B cell (primary cell): ENCODE data around the gene PLEKHG4B. TPM values are rescaled to one million over a fixed set of nuclear protein-coding genes. Genes with fewer than 3 reads are reported as not detected.
"Not testable (repeated sequence)": the region's sequence is repeated elsewhere in the genome, so short reads cannot be mapped to it uniquely, and the experiment has no call there.

ENCODE experiments used
- ATAC-seq: fragments of 200-7000 bp; cut with Tn5 transposase; one replicate; pipeline ENCODE4 v1.10.0; 2021; ENCODE audit warnings: low read depth, mild to moderate bottlenecking, moderate number of reproducible peaks, moderate library complexity
- CTCF ChIA-PET: fragments of 350-600 bp; sonication (Branson Sonifier 250); formaldehyde crosslinking; loops from one replicate; lab custom pipeline; 2021; ENCODE audit warnings: antibody characterized with exemption, inconsistent platforms; lab: Charles Lee
- POLR2A ChIA-PET: fragments of 350-600 bp; sonication (Branson Sonifier 250); formaldehyde crosslinking; loops from one replicate; lab custom pipeline; 2021; ENCODE audit warnings: antibody characterized with exemption; lab: Charles Lee
- DNase-seq: peaks from one replicate; pipeline ENCODE4 v3.0.0; 2013
- H2AFZ ChIP-seq: 2 replicates; pipeline ENCODE4 v1.6.1; 2012; ENCODE audit warnings: mild to moderate bottlenecking, low read depth, low read length; ENCODE audit not compliant: insufficient read depth, poor library complexity, severe bottlenecking
- H3K27ac ChIP-seq, 2 donors: 1 replicate in 1 of 2; 2 replicates in 1 of 2; pipeline ENCODE4 v1.5.1; 2012 to 2013; ENCODE audit warnings: low read length in 2 of 2, mild to moderate bottlenecking in 2 of 2, moderate library complexity in 1 of 2
- H3K27me3 ChIP-seq, 4 experiments: fragments of 200-600 bp in 1 of 4; sonication (generic) in 1 of 4; replicated peaks in 1 of 4; 1 replicate in 2 of 4; 2 replicates in 2 of 4; pipeline versions ENCODE4 v1.6.1 to v1.7.0; 2013 to 2016; ENCODE audit warnings: low read length in 3 of 4, mild to moderate bottlenecking in 2 of 4, mixed read lengths in 1 of 4, moderate library complexity in 1 of 4; ENCODE audit not compliant: insufficient read depth in 4 of 4, control insufficient read depth in 3 of 4; ENCODE audit errors: control extremely low read depth in 1 of 4
- H3K36me3 ChIP-seq, 2 experiments: replicated peaks in 1 of 2; 1 replicate in 1 of 2; 2 replicates in 1 of 2; pipeline versions ENCODE4 v1.6.1 to v1.7.1; 2013; ENCODE audit warnings: low read length in 1 of 2; ENCODE audit not compliant: insufficient read depth in 2 of 2, control insufficient read depth in 1 of 2; ENCODE audit errors: control extremely low read depth in 1 of 2, extremely low read depth in 1 of 2
- H3K4me1 ChIP-seq, 2 donors: fragments of 200-600 bp in 1 of 2; sonication (generic) in 1 of 2; 1 replicate in 1 of 2; 2 replicates in 1 of 2; pipeline versions ENCODE4 v1.5.1 to v1.6.1; 2013 to 2017; ENCODE audit warnings: low read length in 2 of 2; ENCODE audit not compliant: control insufficient read depth in 2 of 2, insufficient read depth in 2 of 2
- H3K4me2 ChIP-seq: replicated peaks from 2 replicates; pipeline ENCODE3; 2012; ENCODE audit warnings: mild to moderate bottlenecking, low read depth, low read length; ENCODE audit not compliant: poor library complexity, severe bottlenecking
- H3K4me3 ChIP-seq, 5 experiments: fragments of 200-600 bp in 1 of 5; sonication (generic) in 1 of 5; 1 replicate in 3 of 5; 2 replicates in 2 of 5; pipeline versions ENCODE4 v1.5.1 to v1.7.0; 2011 to 2016; ENCODE audit warnings: low read length in 4 of 5, mild to moderate bottlenecking in 4 of 5, low read depth in 2 of 5, control low read depth in 1 of 5, moderate library complexity in 1 of 5; ENCODE audit not compliant: insufficient read depth in 1 of 5; ENCODE audit errors: control extremely low read depth in 1 of 5, extremely low read depth in 1 of 5
- H3K79me2 ChIP-seq: fragments of 200-600 bp; sonication (generic); one replicate; pipeline ENCODE4 v1.6.0; 2016; ENCODE audit warnings: low read length; ENCODE audit not compliant: control insufficient read depth, insufficient read depth
- H3K9ac ChIP-seq: fragments of 200-600 bp; sonication (generic); 2 replicates; pipeline ENCODE4 v1.6.1; 2017; ENCODE audit warnings: mild to moderate bottlenecking, low read length, moderate library complexity
- H3K9me3 ChIP-seq, 3 donors: one replicate each; pipeline versions ENCODE4 v1.6.1 to v1.7.1; 2013; ENCODE audit warnings: low read length in 2 of 3; ENCODE audit not compliant: control insufficient read depth in 2 of 3, insufficient read depth in 1 of 3; ENCODE audit errors: control extremely low read depth in 1 of 3
- H4K20me1 ChIP-seq: 2 replicates; pipeline ENCODE4 v1.6.0; 2012; ENCODE audit warnings: mild to moderate bottlenecking, low read length; ENCODE audit not compliant: insufficient read depth, control insufficient read depth, poor library complexity, severe bottlenecking
- H3K27ac Mint-ChIP-seq: one replicate; pipeline ENCODE4 v1.8.0; 2021; ENCODE audit warnings: mixed read lengths
- H3K27me3 Mint-ChIP-seq: one replicate; pipeline ENCODE4 v1.8.0; 2021; ENCODE audit warnings: mixed read lengths
- H3K4me1 Mint-ChIP-seq: one replicate; pipeline ENCODE4 v1.8.0; 2021; ENCODE audit warnings: mixed read lengths
- H3K4me3 Mint-ChIP-seq: one replicate; pipeline ENCODE4 v1.8.0; 2021; ENCODE audit warnings: mixed read lengths
- H3K9me3 Mint-ChIP-seq: one replicate; pipeline ENCODE4 v1.8.0; 2022; ENCODE audit warnings: mixed read lengths; ENCODE audit not compliant: insufficient read depth
- WGBS: methylation state at CpG from one replicate; pipeline ENCODE4 v1.1.5; 2013; ENCODE audit warnings: missing lambda C conversion rate; ENCODE audit not compliant: insufficient coverage; 5-methylcytosine and 5-hydroxymethylcytosine counted together
- intact Hi-C: fragments of 100-400 bp; cut with micrococcal nuclease; formaldehyde crosslinking; loops from one replicate; pipeline ENCODE4 v1.10.0; 2022
- polyA plus RNA-seq: library from polyadenylated mRNA; depleted of rRNA; stranded (reverse); fragments of >200 nt; gene quantifications from 2 replicates; pipeline ENCODE4 v1.2.3, GENCODE V29; 2012
- total RNA-seq, 2 donors: library from RNA; stranded (reverse); fragments of 120-200 nt in 1 of 2; gene quantifications; 1 replicate in 1 of 2; 2 replicates in 1 of 2; pipeline versions ENCODE4 v1.2.3 to v1.2.4, GENCODE V29; 2013 to 2022
- TF ChIP-seq, protein P1 (sequence below): fragments of 200-600 bp; IDR thresholded peaks from one replicate; pipeline ENCODE4 v1.8.0; 2022; ENCODE audit warnings: antibody characterized with exemption, mild to moderate bottlenecking

PLEKHG4B gene
- total and polyA plus RNA-seq, 2 donors (not counting 1 experiment from before 2014, with no cell fraction given): not detected

DNA sequence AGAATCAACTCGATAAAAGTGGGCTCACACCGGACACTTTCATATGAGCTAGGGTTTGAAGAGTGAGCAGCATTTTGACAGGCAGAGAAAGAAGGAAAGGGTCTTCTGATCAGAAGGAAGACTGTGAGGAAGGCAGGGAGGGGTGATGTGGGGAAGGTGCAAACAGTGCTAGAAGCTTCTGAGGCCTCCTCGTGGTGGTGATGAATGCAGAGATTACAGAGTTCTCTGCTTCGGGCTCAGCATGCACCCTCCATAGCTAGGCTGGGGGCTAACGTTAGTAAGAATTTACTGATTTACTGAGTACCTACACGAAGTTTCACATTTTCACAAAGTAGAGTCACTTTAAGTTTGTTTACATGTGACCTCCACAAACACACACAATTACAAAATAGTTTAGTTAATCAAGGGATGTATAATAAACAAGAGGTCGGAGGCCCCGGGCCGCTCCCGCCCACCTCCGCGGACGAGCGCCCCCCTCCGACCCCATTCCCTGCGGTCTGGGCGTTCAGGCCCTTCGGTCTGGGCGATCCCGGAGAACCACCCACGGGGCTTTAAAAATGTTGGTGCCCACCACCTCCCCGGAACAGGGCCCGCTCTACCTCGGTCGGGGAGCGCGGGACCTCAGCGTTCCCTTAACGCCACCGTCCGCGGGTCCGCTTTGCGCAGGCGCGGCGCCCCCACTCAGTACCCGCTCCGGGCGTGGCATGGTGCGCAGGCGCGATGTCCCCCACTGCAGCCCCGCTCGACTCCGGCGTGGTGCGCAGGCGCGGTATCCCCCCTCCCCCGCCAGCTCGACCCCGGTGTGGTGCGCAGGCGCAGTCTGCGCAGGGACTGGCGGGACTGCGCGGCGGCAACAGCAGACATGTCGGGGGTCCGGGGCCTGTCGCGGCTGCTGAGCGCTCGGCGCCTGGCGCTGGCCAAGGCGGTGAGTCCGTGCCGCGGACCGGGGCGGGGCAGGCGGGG lies 125.8 kb downstream of the PLEKHG4B start, which contains the start of the genes CCDC127 and SDHA:
Gene CCDC127, minus strand, starts transcription at position 660 of the 963 bp plus-strand sequence. CDS start 1,304 bp downstream, outside the sequence.
Gene SDHA, plus strand, starts transcription at position 827 of the 963 bp plus-strand sequence. Its CDS starts 36 bp downstream, at position 863.
- WGBS: under 1% methylated on average over 66 of the region's 75 CpGs
- H3K27me3 Mint-ChIP-seq, H3K36me3 ChIP-seq, H3K27me3 ChIP-seq, H3K9me3 ChIP-seq, H3K9me3 Mint-ChIP-seq: not testable (repeated sequence)
- Histone ChIP-seq H3K9ac (peak within 1 kb of the TSS; percentile 76), H2AFZ (peak within 1 kb of the TSS; percentile 79), H3K27ac (peak within 1 kb of the TSS; percentile 68 to 83), H4K20me1 (peaks cover 27% of the 10 kb centered on the region), H3K79me2 (peaks cover 75% of the 10 kb centered on the region), H3K4me1 (peaks cover 6 to 23% of the 10 kb centered on the region in 2 donors), H3K4me3 (peak within 1 kb of the TSS; percentile 67 to 93 (median 90)), H3K4me2 (peak within 1 kb of the TSS; percentile 90)
- Mint-ChIP-seq H3K4me3 (peak within 1 kb of the TSS; percentile 96), H3K4me1 (peaks cover 60% of the 10 kb centered on the region), H3K27ac (peak within 1 kb of the TSS; percentile 94)
- CTCF ChIA-PET: interaction anchor here (1.3 to 3.5 kb wide), 2 partner anchors 10 to 29 kb away, joined by 4 to 19 read pairs; no protein-coding TSS in a partner anchor
- POLR2A ChIA-PET: interaction anchor here (0.6 to 1.9 kb wide), 3 partner anchors 15 to 175 kb away, joined by 3 to 10 read pairs (median 4); partner anchors contain the start of gene PDCD6
- intact Hi-C loops: loop anchor here (1.0 kb wide), 2 partner anchors 29 to 54 kb away; partner anchors contain the start of gene PDCD6
- DNase-seq (peak; percentile 99), ATAC-seq (peak; percentile 85)
- TF ChIP-seq, protein P1, sequence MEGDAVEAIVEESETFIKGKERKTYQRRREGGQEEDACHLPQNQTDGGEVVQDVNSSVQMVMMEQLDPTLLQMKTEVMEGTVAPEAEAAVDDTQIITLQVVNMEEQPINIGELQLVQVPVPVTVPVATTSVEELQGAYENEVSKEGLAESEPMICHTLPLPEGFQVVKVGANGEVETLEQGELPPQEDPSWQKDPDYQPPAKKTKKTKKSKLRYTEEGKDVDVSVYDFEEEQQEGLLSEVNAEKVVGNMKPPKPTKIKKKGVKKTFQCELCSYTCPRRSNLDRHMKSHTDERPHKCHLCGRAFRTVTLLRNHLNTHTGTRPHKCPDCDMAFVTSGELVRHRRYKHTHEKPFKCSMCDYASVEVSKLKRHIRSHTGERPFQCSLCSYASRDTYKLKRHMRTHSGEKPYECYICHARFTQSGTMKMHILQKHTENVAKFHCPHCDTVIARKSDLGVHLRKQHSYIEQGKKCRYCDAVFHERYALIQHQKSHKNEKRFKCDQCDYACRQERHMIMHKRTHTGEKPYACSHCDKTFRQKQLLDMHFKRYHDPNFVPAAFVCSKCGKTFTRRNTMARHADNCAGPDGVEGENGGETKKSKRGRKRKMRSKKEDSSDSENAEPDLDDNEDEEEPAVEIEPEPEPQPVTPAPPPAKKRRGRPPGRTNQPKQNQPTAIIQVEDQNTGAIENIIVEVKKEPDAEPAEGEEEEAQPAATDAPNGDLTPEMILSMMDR: peak; percentile 20
